ENCODE data around the gene SLC44A1. TPM values are rescaled to one million over a fixed set of nuclear protein-coding genes. Genes with fewer than 3 reads are reported as not detected.

SLC44A1 gene
- total and polyA plus RNA-seq, 10 of the 15 experiments (the other 5 are each of a cell fraction or from before 2014, with no cell fraction given), result 2.4 to 21.2 (median 12.4) TPM

- TF ChIP-seq PKNOX1 (IDR thresholded peaks at IDR 0.05) (0 out of 2 replicates have a peak, but pooled peaks have one; percentile 25), ZNF24 (IDR thresholded peaks at IDR 0.05) (peak; percentile 72; the same call in 1 of the 2 replicates), E2F8 (IDR thresholded peaks at IDR 0.05; ENCODE audit: low read depth, partially characterized antibody) (peak; percentile 70), SMAD1 (IDR thresholded peaks at IDR 0.05; ENCODE audit: low read depth, partially characterized antibody) (no peak), MAX (IDR thresholded peaks at IDR 0.05; ENCODE audit: low read depth, low read length) (peak; percentile 96), NFYB (IDR thresholded peaks at IDR 0.05; ENCODE audit: insufficient read depth, low read depth, low read length) (no peak), SUPT20H (IDR thresholded peaks at IDR 0.05; ENCODE audit: borderline replicate concordance, control insufficient read depth, low read depth, low read length) (no peak), CREB1 (IDR thresholded peaks at IDR 0.05; ENCODE audit: low read depth) (peak; percentile 72; the same call in 1 of the 2 replicates), NFYA (IDR thresholded peaks at IDR 0.05; ENCODE audit: borderline replicate concordance, low read depth, low read length) (no peak), EGR1 (IDR thresholded peaks at IDR 0.05; ENCODE audit: borderline replicate concordance in 1 of 2, low read depth in 2 of 2, low read length in 2 of 2) (peak in 1 of 2 experiments; percentile 54; a peak in 2 of 3 replicates), TAF1 (IDR thresholded peaks at IDR 0.05; ENCODE audit: borderline replicate concordance, low read depth, low read length) (peak; percentile 87; the same call in 1 of the 2 replicates), MYC (IDR thresholded peaks at IDR 0.05; ENCODE audit: insufficient read depth, insufficient read length, insufficient replicate concordance, low read length, severe bottlenecking) (peak; percentile 69), GABPA (IDR thresholded peaks at IDR 0.05; ENCODE audit: low read depth) (peak; percentile 85), E4F1 (IDR thresholded peaks at IDR 0.05; ENCODE audit: borderline replicate concordance, partially characterized antibody) (peak; percentile 45), IRF3 (IDR thresholded peaks at IDR 0.05) (no peak), SP1 (IDR thresholded peaks at IDR 0.05; ENCODE audit: low read depth, low read length) (peak; percentile 42), PBX3 (IDR thresholded peaks at IDR 0.05; ENCODE audit: insufficient replicate concordance, low read depth, low read length) (no peak)
Observed at GRCh38 chr9:105244003-105244733, at the start of gene SLC44A1 (continued).

All from GM12878 (cell line).